ENCODE results near the gene CHAT.

CHAT gene

DNA sequence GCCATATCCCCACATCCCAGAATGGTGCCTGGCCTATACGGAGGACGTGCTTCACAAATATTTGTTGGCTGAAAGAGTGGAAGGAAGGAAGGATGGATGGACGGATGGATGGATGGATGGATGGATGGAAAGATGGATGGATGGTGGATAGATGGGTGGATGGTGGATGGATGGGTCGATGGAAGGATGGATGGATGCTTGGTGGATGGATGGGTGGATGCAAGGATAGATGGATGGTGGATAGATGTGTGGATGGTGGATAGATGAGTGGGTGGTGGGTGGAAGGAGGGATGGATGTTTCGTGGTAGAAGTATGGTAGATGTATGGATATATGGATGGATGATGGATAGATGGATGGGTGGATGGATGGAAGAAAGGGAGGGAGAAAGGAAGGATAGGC is 10.8 kb downstream of the CHAT start:
- Histone ChIP-seq H3K27ac (ENCODE audit: low read length) (no peak overlapping the region), H3K4me2 (ENCODE audit: low read length) (no peak overlapping the region), H3K36me3 (replicated peaks; ENCODE audit: low read depth, low read length) (no peaks in the 10 kb centered on the region), H3K4me1 (ENCODE audit: low read length) (no peaks in the 10 kb centered on the region), H2AFZ (ENCODE audit: low read depth, low read length) (no peak overlapping the region), H3K4me3 (ENCODE audit: low read length) (no peak overlapping the region), H3K27me3 (ENCODE audit: low read depth, low read length) (no peaks in the 10 kb centered on the region), H3K79me2 (ENCODE audit: low read length) (no peaks in the 10 kb centered on the region), H4K20me1 (ENCODE audit: insufficient read depth, low read length) (no peaks in the 10 kb centered on the region), H3K9me3 (ENCODE audit: insufficient read depth, low read length) (no peaks in the 10 kb centered on the region), H3K9ac (ENCODE audit: low read length) (no peak overlapping the region)
- no peak for TF ChIP-seq EZH2phosphoT487 (IDR thresholded peaks at IDR 0.05; ENCODE audit: low read depth)
- TF ChIP-seq, protein P1, sequence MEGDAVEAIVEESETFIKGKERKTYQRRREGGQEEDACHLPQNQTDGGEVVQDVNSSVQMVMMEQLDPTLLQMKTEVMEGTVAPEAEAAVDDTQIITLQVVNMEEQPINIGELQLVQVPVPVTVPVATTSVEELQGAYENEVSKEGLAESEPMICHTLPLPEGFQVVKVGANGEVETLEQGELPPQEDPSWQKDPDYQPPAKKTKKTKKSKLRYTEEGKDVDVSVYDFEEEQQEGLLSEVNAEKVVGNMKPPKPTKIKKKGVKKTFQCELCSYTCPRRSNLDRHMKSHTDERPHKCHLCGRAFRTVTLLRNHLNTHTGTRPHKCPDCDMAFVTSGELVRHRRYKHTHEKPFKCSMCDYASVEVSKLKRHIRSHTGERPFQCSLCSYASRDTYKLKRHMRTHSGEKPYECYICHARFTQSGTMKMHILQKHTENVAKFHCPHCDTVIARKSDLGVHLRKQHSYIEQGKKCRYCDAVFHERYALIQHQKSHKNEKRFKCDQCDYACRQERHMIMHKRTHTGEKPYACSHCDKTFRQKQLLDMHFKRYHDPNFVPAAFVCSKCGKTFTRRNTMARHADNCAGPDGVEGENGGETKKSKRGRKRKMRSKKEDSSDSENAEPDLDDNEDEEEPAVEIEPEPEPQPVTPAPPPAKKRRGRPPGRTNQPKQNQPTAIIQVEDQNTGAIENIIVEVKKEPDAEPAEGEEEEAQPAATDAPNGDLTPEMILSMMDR (IDR thresholded peaks at IDR 0.05; ENCODE audit: low read depth, low read length) = no peak

DNA sequence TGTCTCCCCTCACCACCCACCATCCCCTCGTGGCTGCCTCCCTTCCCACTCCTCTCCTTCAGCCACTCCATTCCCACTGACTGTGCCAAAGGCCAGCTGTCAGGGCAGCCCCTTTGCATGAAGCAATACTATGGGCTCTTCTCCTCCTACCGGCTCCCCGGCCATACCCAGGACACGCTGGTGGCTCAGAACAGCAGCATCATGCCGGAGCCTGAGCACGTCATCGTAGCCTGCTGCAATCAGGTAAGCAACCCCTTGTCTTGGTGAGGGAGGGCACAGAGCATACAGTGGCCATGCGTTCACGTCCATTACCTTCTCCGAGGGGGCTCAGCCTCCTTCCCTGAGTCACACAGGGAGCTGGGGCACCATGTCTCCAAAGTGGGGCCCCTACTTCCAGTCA is 11.6 kb downstream of the CHAT start:
- Histone ChIP-seq H3K4me1 (ENCODE audit: low read length) (no peaks in the 10 kb centered on the region), H4K20me1 (ENCODE audit: insufficient read depth, low read length) (no peaks in the 10 kb centered on the region), H3K27ac (ENCODE audit: low read length) (no peak overlapping the region), H3K79me2 (ENCODE audit: low read length) (no peaks in the 10 kb centered on the region), H3K9ac (ENCODE audit: low read length) (no peak overlapping the region), H3K9me3 (ENCODE audit: insufficient read depth, low read length) (no peaks in the 10 kb centered on the region), H2AFZ (ENCODE audit: low read depth, low read length) (no peak overlapping the region), H3K36me3 (replicated peaks; ENCODE audit: low read depth, low read length) (no peaks in the 10 kb centered on the region), H3K4me2 (ENCODE audit: low read length) (no peak overlapping the region), H3K4me3 (ENCODE audit: low read length) (no peak overlapping the region), H3K27me3 (ENCODE audit: low read depth, low read length) (no peaks in the 10 kb centered on the region)
- no peak for TF ChIP-seq EZH2phosphoT487 (IDR thresholded peaks at IDR 0.05; ENCODE audit: low read depth)
- TF ChIP-seq, protein P1 (IDR thresholded peaks at IDR 0.05; ENCODE audit: low read depth, low read length) = no peak

DNA sequence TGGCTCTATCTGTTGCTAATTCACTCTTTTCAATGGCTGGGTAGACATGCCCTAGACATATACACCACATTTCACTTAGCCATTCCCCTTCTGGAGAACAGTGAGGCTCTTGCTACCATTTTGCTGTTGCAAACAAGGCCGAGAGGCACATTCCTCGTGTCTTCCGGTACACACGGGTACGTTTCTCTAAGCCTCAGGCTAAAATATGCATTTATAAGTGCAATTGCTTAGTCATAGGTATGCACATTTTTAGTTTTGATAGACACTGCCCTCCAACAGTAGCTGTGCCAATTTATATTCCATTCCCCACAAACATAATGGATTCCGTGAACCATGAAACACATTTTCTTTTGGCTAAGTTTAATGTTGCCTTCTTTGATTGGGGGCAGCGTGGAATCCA is 13.2 kb downstream of the CHAT start:
- Histone ChIP-seq H3K27me3 (ENCODE audit: low read depth, low read length) (no peaks in the 10 kb centered on the region), H3K4me2 (ENCODE audit: low read length) (no peak overlapping the region), H3K79me2 (ENCODE audit: low read length) (no peaks in the 10 kb centered on the region), H3K36me3 (replicated peaks; ENCODE audit: low read depth, low read length) (no peaks in the 10 kb centered on the region), H3K9ac (ENCODE audit: low read length) (no peak overlapping the region), H3K9me3 (ENCODE audit: insufficient read depth, low read length) (no peaks in the 10 kb centered on the region), H3K4me1 (ENCODE audit: low read length) (no peaks in the 10 kb centered on the region), H3K27ac (ENCODE audit: low read length) (no peak overlapping the region), H4K20me1 (ENCODE audit: insufficient read depth, low read length) (no peaks in the 10 kb centered on the region), H2AFZ (ENCODE audit: low read depth, low read length) (no peak overlapping the region), H3K4me3 (ENCODE audit: low read length) (no peak overlapping the region)
- no peak for TF ChIP-seq EZH2phosphoT487 (IDR thresholded peaks at IDR 0.05; ENCODE audit: low read depth)
- TF ChIP-seq, protein P1 (IDR thresholded peaks at IDR 0.05; ENCODE audit: low read depth, low read length) = no peak

DNA sequence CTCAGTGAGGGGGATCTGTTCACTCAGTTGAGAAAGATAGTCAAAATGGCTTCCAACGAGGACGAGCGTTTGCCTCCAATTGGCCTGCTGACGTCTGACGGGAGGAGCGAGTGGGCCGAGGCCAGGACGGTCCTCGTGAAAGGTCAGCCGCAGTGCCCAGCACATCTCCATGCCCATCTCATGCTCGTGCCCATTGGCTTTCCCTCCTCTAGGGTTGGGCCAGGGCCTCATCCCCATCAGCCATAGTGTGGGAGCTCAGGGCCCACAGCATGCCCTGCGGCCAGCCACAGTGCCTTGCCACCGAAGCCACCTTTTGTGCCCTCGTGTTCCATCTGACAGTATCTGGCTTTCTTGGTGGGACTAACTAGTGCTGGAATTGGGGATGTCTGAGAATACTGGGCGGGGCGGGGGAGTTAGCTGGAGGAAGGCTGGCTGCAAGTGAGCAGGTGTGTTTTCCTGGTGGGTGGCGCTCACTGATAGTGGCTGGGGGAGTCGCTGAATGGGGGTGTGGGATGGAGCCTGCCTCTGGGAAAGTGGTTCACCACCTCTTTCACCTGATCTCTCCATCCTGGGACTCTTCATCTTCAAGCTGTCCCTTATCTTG is 13.9 kb downstream of the CHAT start:
- H3K4me3 ChIP-seq (ENCODE audit: low read length) = no peak overlapping the region
- H3K27me3 ChIP-seq (ENCODE audit: low read depth, low read length) = no peaks in the 10 kb centered on the region
- H3K36me3 ChIP-seq (replicated peaks; ENCODE audit: low read depth, low read length) = no peaks in the 10 kb centered on the region
- no peak overlapping the region for H3K4me2 ChIP-seq (ENCODE audit: low read length)
- no peaks in the 10 kb centered on the region for H3K9me3 ChIP-seq (ENCODE audit: insufficient read depth, low read length)
- H3K9ac ChIP-seq (ENCODE audit: low read length) = no peak overlapping the region
- no peaks in the 10 kb centered on the region for H3K4me1 ChIP-seq (ENCODE audit: low read length)
- TF ChIP-seq, protein P1 (IDR thresholded peaks at IDR 0.05; ENCODE audit: low read depth, low read length) = no peak
- TF ChIP-seq EZH2phosphoT487 (IDR thresholded peaks at IDR 0.05; ENCODE audit: low read depth) = no peak
- H3K27ac ChIP-seq (ENCODE audit: low read length) = no peak overlapping the region
- no peaks in the 10 kb centered on the region for H3K79me2 ChIP-seq (ENCODE audit: low read length)
- H4K20me1 ChIP-seq (ENCODE audit: insufficient read depth, low read length) = no peaks in the 10 kb centered on the region
- no peak overlapping the region for H2AFZ ChIP-seq (ENCODE audit: low read depth, low read length)
